NCI-H187 treated with DMSO at 0.1 percent for 48 hours (cell line): ENCODE data around the gene NEIL3.
"Not testable (repeated sequence)": the region's sequence is repeated elsewhere in the genome, so short reads cannot be mapped to it uniquely, and the experiment has no call there.

Experiments used
- DNase-seq: peaks from one replicate; lab custom pipeline; 2025; lab: John Stamatoyannopoulos, UW

NEIL3 gene

GRCh38 chr4:177302371-177303100 is 7.1 kb upstream of the NEIL3 start:
- DNase-seq, result no peak

- DNase-seq, result no peak
Observed at GRCh38 chr4:177304094-177304493, 5.6 kb upstream of the NEIL3 start.

DNA sequence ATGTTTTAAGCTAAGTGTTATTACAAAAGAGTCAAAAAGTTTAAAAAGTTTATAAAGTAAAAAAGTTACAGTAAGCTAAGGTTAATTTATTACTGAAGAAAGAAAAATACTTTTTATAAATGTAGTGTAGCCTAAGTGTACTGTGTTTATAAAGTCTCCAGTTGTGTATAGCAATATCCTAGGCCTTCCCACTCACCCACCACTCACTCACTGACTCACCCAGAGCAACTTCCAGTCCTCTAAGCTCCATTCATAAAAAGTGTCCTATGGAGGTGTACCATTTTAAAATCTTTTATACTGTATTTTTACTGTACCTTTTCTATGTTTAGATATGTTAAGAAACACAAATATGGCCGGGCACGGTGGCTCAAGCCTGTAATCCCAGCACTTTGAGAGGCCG is 4.8 kb upstream of the NEIL3 start:
- not testable (repeated sequence) for DNase-seq

- DNase-seq, result no peak
Observed at GRCh38 chr4:177308125-177308524, 1.5 kb upstream of the NEIL3 start.

GRCh38 chr4:177308847-177309521 is 690 bp upstream of the NEIL3 start:
- no peak for DNase-seq

DNA sequence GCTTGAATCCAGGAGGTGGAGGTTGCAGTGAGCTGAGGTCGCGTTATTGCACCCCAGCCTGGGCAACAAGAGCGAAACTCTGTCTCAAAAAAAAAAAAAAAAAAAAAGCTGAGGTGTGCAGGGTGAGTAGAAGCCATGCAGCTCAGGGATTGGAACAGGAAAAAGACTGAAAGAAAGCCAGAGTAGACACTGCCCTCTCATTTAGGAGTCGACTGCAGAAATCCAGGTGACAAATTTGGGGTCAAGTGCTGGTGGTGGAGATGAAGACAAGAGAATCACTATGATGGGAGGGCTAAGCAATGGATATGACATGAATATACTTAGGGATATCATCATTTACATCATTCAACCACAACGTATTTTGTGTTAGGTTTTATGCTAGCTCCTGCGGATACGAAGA is 1.9 kb downstream of the NEIL3 start:
- DNase-seq, result no peak

GRCh38 chr4:177313263-177313662 is 3.6 kb downstream of the NEIL3 start:
- DNase-seq, result no peak

GRCh38 chr4:177315767-177316464 is 6.2 kb downstream of the NEIL3 start:
- no peak for DNase-seq

GRCh38 chr4:177320721-177321120 is 11.0 kb downstream of the NEIL3 start:
- DNase-seq, result no peak

DNA sequence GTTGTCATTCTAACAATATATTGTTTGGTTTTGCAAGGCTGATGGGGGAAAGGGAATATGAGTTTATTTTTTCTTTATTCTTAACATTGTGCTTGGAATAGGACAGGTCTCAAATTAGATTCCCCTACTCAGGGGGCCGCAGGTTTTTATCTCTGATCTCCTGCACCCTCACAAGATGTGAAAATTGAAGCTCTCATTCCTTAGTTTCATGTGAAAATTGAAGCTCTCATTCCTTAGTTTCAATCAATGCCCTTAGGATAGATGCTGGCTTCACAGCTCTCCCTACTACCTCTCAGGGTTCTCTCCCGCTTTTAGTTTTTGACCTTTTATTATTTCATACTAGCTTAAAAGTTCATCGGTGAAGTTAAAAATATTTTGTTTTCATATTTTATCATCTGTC is 12.0 kb downstream of the NEIL3 start:
- DNase-seq, result no peak

DNA sequence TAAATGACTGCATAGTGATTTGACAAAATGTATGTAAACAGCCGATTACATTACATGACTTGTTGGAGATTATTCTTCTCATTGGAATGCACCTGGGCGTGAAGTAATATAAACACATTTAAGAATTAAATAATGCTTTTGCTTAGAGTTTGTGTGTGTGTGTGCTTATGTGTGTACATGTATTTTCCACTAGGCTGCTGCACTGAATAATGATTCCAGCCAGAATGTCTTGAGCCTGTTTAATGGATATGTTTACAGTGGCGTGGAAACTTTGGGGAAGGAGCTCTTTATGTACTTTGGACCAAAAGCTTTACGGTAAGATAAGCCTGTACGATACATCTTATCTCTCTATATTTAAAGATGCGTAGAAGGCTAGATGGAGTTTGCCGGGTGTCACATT is 12.6 kb downstream of the NEIL3 start:
- DNase-seq, result no peak

- no peak for DNase-seq
Observed at GRCh38 chr4:177322881-177323280, 13.2 kb downstream of the NEIL3 start.

GRCh38 chr4:177323416-177323815 is 13.7 kb downstream of the NEIL3 start:
- DNase-seq, result no peak

- no peak for DNase-seq
Observed at GRCh38 chr4:177332119-177332518, 22.4 kb downstream of the NEIL3 start.

- no peak for DNase-seq
Observed at GRCh38 chr4:177339477-177340374, 30.1 kb downstream of the NEIL3 start.

DNA sequence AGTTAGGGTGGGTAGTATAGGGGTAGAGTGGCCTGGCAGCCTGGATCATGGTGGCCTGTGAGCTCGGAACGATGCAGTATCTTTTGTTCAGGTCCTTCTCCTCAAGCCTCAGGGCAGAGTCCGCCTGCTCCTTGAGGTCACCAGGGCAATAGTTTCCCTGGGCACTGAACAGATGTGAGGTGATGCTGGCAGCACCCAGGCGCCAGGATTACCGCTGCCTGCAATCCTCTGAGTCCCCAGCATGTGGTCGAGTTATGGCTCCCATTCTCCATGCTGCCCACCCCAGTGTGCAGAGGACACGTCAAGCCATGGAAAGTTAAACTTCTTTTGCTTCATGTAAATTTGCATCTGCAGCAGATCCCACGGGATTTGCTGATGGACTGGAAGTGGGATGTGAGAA is 38.7 kb downstream of the NEIL3 start:
- DNase-seq, result no peak

- DNase-seq, result no peak
Observed at GRCh38 chr4:177349191-177349590, 39.5 kb downstream of the NEIL3 start.

- DNase-seq, result no peak
Observed at GRCh38 chr4:177351622-177352244, 42.1 kb downstream of the NEIL3 start.

DNA sequence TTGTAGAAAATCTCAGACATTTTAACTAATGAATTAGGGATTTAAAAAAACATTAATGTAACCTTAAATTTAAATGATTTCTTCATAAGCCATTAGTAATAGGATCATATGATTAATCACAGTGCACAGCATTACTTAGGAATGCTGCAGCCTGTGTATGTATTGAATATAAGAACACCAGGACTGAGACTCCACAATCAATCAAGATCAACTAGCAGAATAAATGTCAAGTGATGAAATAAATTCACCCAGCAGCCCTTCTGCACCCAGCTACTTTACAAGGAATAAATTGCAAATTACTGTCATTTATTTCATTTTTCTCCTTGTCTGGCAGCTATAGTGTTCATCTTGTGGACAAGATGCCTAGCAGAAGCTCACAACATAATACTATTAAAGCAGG is 46.5 kb downstream of the NEIL3 start:
- no peak for DNase-seq

GRCh38 chr4:177356921-177357320 is 47.2 kb downstream of the NEIL3 start:
- no peak for DNase-seq

DNA sequence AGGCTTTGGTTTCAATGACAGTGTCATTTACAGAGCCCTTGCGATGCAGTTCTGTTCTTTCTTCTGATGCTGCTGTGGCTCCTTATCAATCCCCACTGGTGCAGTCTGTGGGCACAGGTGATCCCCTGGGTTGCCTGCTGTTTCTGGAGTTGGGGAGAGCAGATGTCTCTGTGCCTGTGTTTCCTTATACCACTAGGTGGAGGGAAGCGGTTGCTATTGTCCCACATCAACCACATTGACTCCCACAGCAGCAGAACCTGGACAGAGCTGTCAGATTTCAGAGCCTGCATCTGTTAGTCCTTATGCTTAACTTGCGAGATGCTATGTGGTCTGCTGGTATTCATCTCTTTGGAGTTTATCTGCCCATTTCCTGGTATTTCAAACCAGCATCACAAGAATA is 57.7 kb downstream of the NEIL3 start:
- no peak for DNase-seq

GRCh38 chr4:177369372-177369771 is 59.7 kb downstream of the NEIL3 start:
- no peak for DNase-seq
